ENCODE data around the gene HOXD8.

DNA sequence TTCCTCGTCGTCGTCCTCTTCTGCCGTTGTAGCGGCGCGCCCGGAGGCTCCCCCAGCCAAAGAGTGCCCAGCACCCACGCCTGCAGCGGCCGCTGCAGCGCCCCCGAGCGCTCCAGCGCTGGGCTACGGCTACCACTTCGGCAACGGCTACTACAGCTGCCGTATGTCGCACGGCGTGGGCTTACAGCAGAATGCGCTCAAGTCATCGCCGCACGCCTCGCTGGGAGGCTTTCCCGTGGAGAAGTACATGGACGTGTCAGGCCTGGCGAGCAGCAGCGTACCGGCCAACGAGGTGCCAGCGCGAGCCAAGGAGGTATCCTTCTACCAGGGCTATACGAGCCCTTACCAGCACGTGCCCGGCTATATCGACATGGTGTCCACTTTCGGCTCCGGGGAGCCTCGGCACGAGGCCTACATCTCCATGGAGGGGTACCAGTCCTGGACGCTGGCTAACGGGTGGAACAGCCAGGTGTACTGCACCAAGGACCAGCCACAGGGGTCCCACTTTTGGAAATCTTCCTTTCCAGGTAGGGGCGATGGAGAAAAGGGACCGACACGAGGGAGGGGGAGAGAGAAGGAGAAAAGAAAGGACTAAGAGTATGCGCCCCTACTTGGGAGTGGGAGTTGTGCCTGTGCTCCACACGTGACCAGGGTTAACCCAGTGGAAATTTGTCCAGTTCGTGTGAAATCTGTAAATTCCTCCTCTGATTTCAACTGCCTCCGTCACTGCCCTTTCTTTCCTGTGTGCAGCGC is 36.2 kb upstream of the HOXD8 start:
- TF ChIP-seq, protein P1, sequence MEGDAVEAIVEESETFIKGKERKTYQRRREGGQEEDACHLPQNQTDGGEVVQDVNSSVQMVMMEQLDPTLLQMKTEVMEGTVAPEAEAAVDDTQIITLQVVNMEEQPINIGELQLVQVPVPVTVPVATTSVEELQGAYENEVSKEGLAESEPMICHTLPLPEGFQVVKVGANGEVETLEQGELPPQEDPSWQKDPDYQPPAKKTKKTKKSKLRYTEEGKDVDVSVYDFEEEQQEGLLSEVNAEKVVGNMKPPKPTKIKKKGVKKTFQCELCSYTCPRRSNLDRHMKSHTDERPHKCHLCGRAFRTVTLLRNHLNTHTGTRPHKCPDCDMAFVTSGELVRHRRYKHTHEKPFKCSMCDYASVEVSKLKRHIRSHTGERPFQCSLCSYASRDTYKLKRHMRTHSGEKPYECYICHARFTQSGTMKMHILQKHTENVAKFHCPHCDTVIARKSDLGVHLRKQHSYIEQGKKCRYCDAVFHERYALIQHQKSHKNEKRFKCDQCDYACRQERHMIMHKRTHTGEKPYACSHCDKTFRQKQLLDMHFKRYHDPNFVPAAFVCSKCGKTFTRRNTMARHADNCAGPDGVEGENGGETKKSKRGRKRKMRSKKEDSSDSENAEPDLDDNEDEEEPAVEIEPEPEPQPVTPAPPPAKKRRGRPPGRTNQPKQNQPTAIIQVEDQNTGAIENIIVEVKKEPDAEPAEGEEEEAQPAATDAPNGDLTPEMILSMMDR (IDR thresholded peaks at IDR 0.05) = no peak
- TF ChIP-seq POLR2A (IDR thresholded peaks at IDR 0.05) = no peak

Measured in lower leg skin (tissue), 3 donors.